Mesenchymal stem cell (in vitro differentiated cells and primary cell): ENCODE results near the gene KLHL22.

ENCODE experiments used
- DNase-seq: peaks from one replicate; pipeline ENCODE4 v3.0.0-alpha.2; 2013
- H2AFZ ChIP-seq: one replicate; pipeline ENCODE4 v1.6.1; 2013; ENCODE audit warnings: low read depth, mild to moderate bottlenecking, control low read depth, inconsistent platforms, low read length, moderate library complexity
- H2AK5ac ChIP-seq: 2 replicates; pipeline ENCODE4 v1.6.1; 2013; ENCODE audit warnings: low read length, moderate library complexity, mild to moderate bottlenecking, inconsistent platforms; ENCODE audit not compliant: severe bottlenecking
- H2BK120ac ChIP-seq: one replicate; pipeline ENCODE4 v1.6.1; 2013; ENCODE audit warnings: low read depth, mild to moderate bottlenecking, inconsistent platforms, low read length, moderate library complexity
- H2BK12ac ChIP-seq, 2 experiments: one replicate each; pipeline ENCODE4 v1.6.1; 2013; ENCODE audit warnings: inconsistent platforms in 2 of 2, low read length in 2 of 2, mild to moderate bottlenecking in 2 of 2, moderate library complexity in 2 of 2, control low read depth in 1 of 2
- H2BK15ac ChIP-seq: one replicate; pipeline ENCODE4 v1.6.1; 2013; ENCODE audit warnings: mild to moderate bottlenecking, low read depth, inconsistent platforms; ENCODE audit not compliant: poor library complexity, severe bottlenecking
- H2BK5ac ChIP-seq: 2 replicates; pipeline ENCODE4 v1.6.1; 2013; ENCODE audit warnings: low read depth, mild to moderate bottlenecking, low read length, control low read depth, inconsistent platforms; ENCODE audit not compliant: poor library complexity, severe bottlenecking
- H3K14ac ChIP-seq, 2 experiments: one replicate each; pipeline ENCODE4 v1.6.1; 2013; ENCODE audit warnings: inconsistent platforms in 2 of 2, low read length in 2 of 2, control low read depth in 1 of 2, mild to moderate bottlenecking in 1 of 2, moderate library complexity in 1 of 2
- H3K18ac ChIP-seq, 2 experiments: one replicate each; pipeline ENCODE4 v1.6.1; 2013; ENCODE audit warnings: inconsistent platforms in 2 of 2, low read length in 2 of 2, control low read depth in 1 of 2, low read depth in 1 of 2, mild to moderate bottlenecking in 1 of 2
- H3K23ac ChIP-seq, 2 experiments: one replicate each; pipeline ENCODE4 v1.6.1; 2013; ENCODE audit warnings: inconsistent platforms in 2 of 2, low read length in 2 of 2, mild to moderate bottlenecking in 2 of 2, moderate library complexity in 2 of 2, control low read depth in 1 of 2
- H3K27ac ChIP-seq: 2 replicates; pipeline ENCODE4 v1.5.1; 2013; ENCODE audit warnings: mild to moderate bottlenecking, moderate library complexity, low read length, control low read depth, inconsistent platforms; ENCODE audit not compliant: poor library complexity, severe bottlenecking
- H3K27me3 ChIP-seq, 2 experiments: 2 replicates each; pipeline versions ENCODE4 v1.6.1 to v1.7.0; 2013; ENCODE audit warnings: low read length in 2 of 2, mild to moderate bottlenecking in 2 of 2, moderate library complexity in 2 of 2, control low read depth in 1 of 2, inconsistent platforms in 1 of 2; ENCODE audit not compliant: control insufficient read depth in 1 of 2, insufficient read depth in 1 of 2
- H3K36me3 ChIP-seq, 2 experiments: 2 replicates each; pipeline versions ENCODE4 v1.6.1 to v1.7.0; 2013; ENCODE audit warnings: low read length in 2 of 2, control low read depth in 1 of 2, inconsistent platforms in 1 of 2, low read depth in 1 of 2, mild to moderate bottlenecking in 1 of 2; ENCODE audit not compliant: insufficient read depth in 2 of 2, control insufficient read depth in 1 of 2
- H3K4ac ChIP-seq, 2 experiments: one replicate each; pipeline ENCODE4 v1.6.1; 2013; ENCODE audit warnings: inconsistent platforms in 2 of 2, low read length in 2 of 2, mild to moderate bottlenecking in 2 of 2, moderate library complexity in 2 of 2, control low read depth in 1 of 2, low read depth in 1 of 2
- H3K4me1 ChIP-seq: 2 replicates; pipeline ENCODE4 v1.6.1; 2013; ENCODE audit warnings: low read depth, low read length, control low read depth; ENCODE audit not compliant: control insufficient read depth, insufficient read depth
- H3K4me2 ChIP-seq: 2 replicates; pipeline ENCODE4 v1.6.1; 2013; ENCODE audit warnings: low read length, mild to moderate bottlenecking, inconsistent platforms; ENCODE audit not compliant: poor library complexity, severe bottlenecking
- H3K4me3 ChIP-seq, 2 experiments: 2 replicates each; pipeline versions ENCODE4 v1.5.1 to v1.7.0; 2013; ENCODE audit warnings: low read length in 2 of 2, mild to moderate bottlenecking in 2 of 2, control low read depth in 1 of 2, low read depth in 1 of 2; ENCODE audit not compliant: insufficient read depth in 1 of 2
- H3K79me1 ChIP-seq: replicated peaks from 2 replicates; pipeline ENCODE4 v1.6.1; 2013; ENCODE audit warnings: mild to moderate bottlenecking, control low read depth, low read length, inconsistent platforms; ENCODE audit not compliant: poor library complexity, severe bottlenecking
- H3K9ac ChIP-seq: 2 replicates; pipeline ENCODE4 v1.7.0; 2013; ENCODE audit warnings: mild to moderate bottlenecking, low read length, moderate library complexity
- H3K9me3 ChIP-seq: 2 replicates; pipeline ENCODE4 v1.7.0; 2013; ENCODE audit warnings: mild to moderate bottlenecking, low read length; ENCODE audit not compliant: control insufficient read depth
- H4K8ac ChIP-seq: one replicate; pipeline ENCODE4 v1.6.1; 2013; ENCODE audit warnings: inconsistent platforms, mild to moderate bottlenecking, low read length, moderate library complexity
- H4K91ac ChIP-seq: one replicate; pipeline ENCODE4 v1.6.1; 2013; ENCODE audit warnings: mild to moderate bottlenecking, low read length, inconsistent platforms
- WGBS: methylation state at CpG from one replicate; pipeline ENCODE4 v1.1.7; 2013; ENCODE audit warnings: mixed read lengths; 5-methylcytosine and 5-hydroxymethylcytosine counted together

Gene KLHL22

GRCh38 chr22:20464912-20465758, 30.5 kb downstream of the KLHL22 start:
- WGBS = 95% methylated on average over 32 of the region's 32 CpGs
- Histone ChIP-seq H3K4me3 (no peak overlapping the region), H3K14ac (no peak overlapping the region), H2AFZ (no peak overlapping the region), H3K27ac (no peak overlapping the region), H2BK120ac (no peak overlapping the region), H4K91ac (no peak overlapping the region), H3K9ac (no peak overlapping the region), H2AK5ac (no peak overlapping the region), H3K18ac (no peak overlapping the region), H2BK12ac (no peak overlapping the region), H3K9me3 (no peaks in the 10 kb centered on the region), H3K27me3 (no peaks in the 10 kb centered on the region), H2BK15ac (no peak overlapping the region), H2BK5ac (no peak overlapping the region), H3K4me2 (no peak overlapping the region), H3K36me3 (peaks cover 27 to 62% of the 10 kb centered on the region in 2 experiments), H3K4me1 (no peaks in the 10 kb centered on the region), H3K23ac (no peak overlapping the region), H4K8ac (no peak overlapping the region), H3K4ac (no peak overlapping the region), H3K79me1 (no peaks in the 10 kb centered on the region)
- DNase-seq = no peak

- Histone ChIP-seq H3K18ac (no peak overlapping the region), H3K4me2 (no peak overlapping the region), H2BK15ac (no peak overlapping the region), H2BK12ac (no peak overlapping the region), H3K14ac (no peak overlapping the region), H3K4me3 (no peak overlapping the region), H3K9me3 (no peaks in the 10 kb centered on the region), H2BK5ac (no peak overlapping the region), H3K9ac (no peak overlapping the region), H3K27me3 (no peaks in the 10 kb centered on the region), H2AFZ (no peak overlapping the region), H3K36me3 (peaks cover 23 to 62% of the 10 kb centered on the region in 2 experiments), H3K79me1 (no peaks in the 10 kb centered on the region), H3K27ac (no peak overlapping the region), H2BK120ac (no peak overlapping the region), H4K91ac (no peak overlapping the region), H4K8ac (no peak overlapping the region), H3K23ac (no peak overlapping the region), H3K4ac (no peak overlapping the region), H2AK5ac (no peak overlapping the region), H3K4me1 (peaks cover 6% of the 10 kb centered on the region)
- WGBS = 95% methylated on average over 7 of the region's 11 CpGs
- no peak for DNase-seq
Observed at GRCh38 chr22:20464096-20464614, 31.4 kb downstream of the KLHL22 start.

DNA sequence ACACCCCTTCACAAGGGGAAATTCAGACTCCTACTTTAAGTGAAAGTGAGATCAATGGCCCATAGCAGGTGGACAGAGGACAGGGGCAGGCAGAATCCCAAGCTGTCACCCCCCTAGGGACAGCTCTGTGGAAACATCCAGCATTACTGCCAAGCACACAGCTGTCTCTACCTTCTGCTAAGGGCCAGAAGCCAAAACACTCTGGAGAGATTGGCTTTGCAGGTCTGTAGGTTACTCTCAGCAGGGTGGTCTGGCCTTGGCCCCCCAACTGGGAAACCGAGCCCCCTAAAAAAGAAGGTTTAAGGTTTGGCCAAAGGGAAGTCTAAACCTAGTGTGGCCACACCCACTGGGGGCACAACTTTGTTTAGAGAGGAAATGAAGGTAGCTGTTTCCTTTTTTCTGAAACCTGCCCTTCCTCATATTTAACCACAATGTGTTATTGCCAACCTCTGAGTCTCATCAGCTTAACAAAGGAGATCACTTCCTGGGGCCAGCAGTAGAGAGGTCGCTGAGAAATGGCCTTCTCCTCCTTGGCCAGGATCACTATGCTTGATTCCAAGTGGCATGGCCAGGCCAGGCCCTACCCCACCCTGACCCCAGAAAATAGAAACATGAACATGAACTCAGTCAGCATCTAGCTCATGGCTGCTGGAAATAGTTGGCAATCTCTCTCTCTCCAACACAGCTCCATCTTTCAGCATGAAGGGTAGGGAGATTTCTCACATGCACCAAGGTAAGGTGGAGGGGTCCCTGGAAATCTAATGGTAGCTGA, 32.1 kb downstream of the KLHL22 start:
- WGBS = 77% methylated on average over 2 of the region's 2 CpGs
- Histone ChIP-seq H2AFZ (no peak overlapping the region), H2BK5ac (no peak overlapping the region), H2AK5ac (no peak overlapping the region), H3K9me3 (no peaks in the 10 kb centered on the region), H3K27ac (no peak overlapping the region), H3K4me1 (peaks cover 9% of the 10 kb centered on the region), H2BK120ac (no peak overlapping the region), H4K91ac (no peak overlapping the region), H3K36me3 (peaks cover 23 to 62% of the 10 kb centered on the region in 2 experiments), H2BK12ac (no peak overlapping the region), H3K9ac (no peak overlapping the region), H3K18ac (no peak overlapping the region), H2BK15ac (no peak overlapping the region), H3K23ac (no peak overlapping the region), H3K79me1 (no peaks in the 10 kb centered on the region), H4K8ac (no peak overlapping the region), H3K4me2 (no peak overlapping the region), H3K4me3 (no peak overlapping the region), H3K14ac (no peak overlapping the region), H3K27me3 (no peaks in the 10 kb centered on the region), H3K4ac (no peak overlapping the region)
- DNase-seq = no peak

DNA sequence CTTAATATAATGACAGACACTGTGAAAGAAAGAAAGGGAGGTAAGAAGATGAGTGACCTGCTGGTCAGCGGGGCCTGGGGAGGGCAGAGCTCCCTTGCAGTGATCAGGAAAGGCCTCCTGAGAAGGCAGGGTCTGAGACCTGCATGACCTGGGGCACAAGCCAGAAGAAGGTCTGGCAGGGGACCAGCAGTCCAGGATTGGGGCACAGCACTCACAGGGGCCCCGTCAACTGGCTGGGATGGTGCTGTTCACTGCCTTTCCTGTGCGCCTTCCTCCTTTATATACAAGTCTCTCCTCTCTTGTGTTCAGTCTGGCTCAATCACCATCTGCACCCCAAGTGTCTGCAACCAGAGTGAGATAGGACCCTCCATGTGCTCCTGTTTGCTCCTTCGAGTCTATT, 35.7 kb downstream of the KLHL22 start:
- Histone ChIP-seq H3K4me1 (peaks cover 10% of the 10 kb centered on the region), H2AK5ac (no peak overlapping the region), H2BK5ac (no peak overlapping the region)

More for the DNA sequence above, 35.7 kb downstream of the KLHL22 start:
- H2BK120ac ChIP-seq = no peak overlapping the region
- no peak overlapping the region for H3K14ac ChIP-seq
- no peak overlapping the region for H3K18ac ChIP-seq
- no peaks in the 10 kb centered on the region for H3K27me3 ChIP-seq
- 99% methylated on average over 4 of the region's 4 CpGs for WGBS
- H3K23ac ChIP-seq = no peak overlapping the region
- peak overlapping the region; percentile 35 for H4K8ac ChIP-seq
- no peak for DNase-seq
- H2BK12ac ChIP-seq = no peak overlapping the region
- H3K4me3 ChIP-seq = no peak overlapping the region
- no peak overlapping the region for H3K9ac ChIP-seq
- no peak overlapping the region for H4K91ac ChIP-seq
- H3K4ac ChIP-seq = no peak overlapping the region
- no peak overlapping the region for H3K4me2 ChIP-seq
- peaks cover 29 to 71% of the 10 kb centered on the region in 2 experiments for H3K36me3 ChIP-seq
- no peaks in the 10 kb centered on the region for H3K9me3 ChIP-seq
- H3K27ac ChIP-seq = no peak overlapping the region
- H3K79me1 ChIP-seq = no peaks in the 10 kb centered on the region
- no peak overlapping the region for H2AFZ ChIP-seq
- H2BK15ac ChIP-seq = no peak overlapping the region
